H9 (cell line): Measurements from ENCODE around the gene RETSAT. TPM values are rescaled to one million over a fixed set of nuclear protein-coding genes. Genes with fewer than 3 reads are reported as not detected.
A peak's percentile ranks its signal among the peaks of the same experiment; 100 is the strongest.

ENCODE experiments used
- DNase-seq: peaks from one replicate; pipeline ENCODE4 v3.0.0-alpha.2; 2017
- H2AFZ ChIP-seq: one replicate; pipeline ENCODE4 v1.6.1; 2013; ENCODE audit warnings: mild to moderate bottlenecking, low read length, control low read depth, moderate library complexity
- H2AK5ac ChIP-seq: 2 replicates; pipeline ENCODE4 v1.6.1; 2013; ENCODE audit warnings: low read length, control low read depth, mixed read lengths; ENCODE audit not compliant: insufficient read length
- H2BK120ac ChIP-seq: one replicate; pipeline ENCODE4 v1.6.1; 2013; ENCODE audit warnings: low read depth, mild to moderate bottlenecking, low read length, control low read depth, inconsistent platforms; ENCODE audit not compliant: poor library complexity, severe bottlenecking
- H2BK12ac ChIP-seq: 2 replicates; pipeline ENCODE4 v1.6.1; 2013; ENCODE audit warnings: low read length, control low read depth, mixed read lengths, low read depth; ENCODE audit not compliant: insufficient read length
- H2BK15ac ChIP-seq: 2 replicates; pipeline ENCODE4 v1.6.1; 2013; ENCODE audit warnings: low read depth, low read length, control low read depth
- H2BK20ac ChIP-seq: one replicate; pipeline ENCODE4 v1.6.1; 2013; ENCODE audit warnings: low read depth, mild to moderate bottlenecking, low read length, control low read depth, inconsistent platforms; ENCODE audit not compliant: poor library complexity, severe bottlenecking
- H2BK5ac ChIP-seq: 2 replicates; pipeline ENCODE4 v1.6.1; 2013; ENCODE audit warnings: low read length, control low read depth, mixed read lengths; ENCODE audit not compliant: insufficient read length
- H3K14ac ChIP-seq: 2 replicates; pipeline ENCODE4 v1.6.1; 2013; ENCODE audit warnings: low read length, control low read depth; ENCODE audit not compliant: insufficient read depth
- H3K18ac ChIP-seq: 2 replicates; pipeline ENCODE4 v1.6.1; 2013; ENCODE audit warnings: low read depth, mild to moderate bottlenecking, mixed read lengths, low read length, control low read depth; ENCODE audit not compliant: insufficient read length
- H3K23ac ChIP-seq: 2 replicates; pipeline ENCODE4 v1.6.1; 2013; ENCODE audit warnings: low read length, control low read depth, mixed read lengths, low read depth; ENCODE audit not compliant: insufficient read length
- H3K23me2 ChIP-seq: 2 replicates; pipeline ENCODE4 v1.6.1; 2013; ENCODE audit warnings: low read depth, mild to moderate bottlenecking, mixed read lengths, low read length, control low read depth; ENCODE audit not compliant: insufficient read length, poor library complexity, severe bottlenecking
- H3K27ac ChIP-seq: 2 replicates; pipeline ENCODE4 v1.5.1; 2013; ENCODE audit warnings: low read length, control low read depth, mixed read lengths, low read depth; ENCODE audit not compliant: insufficient read length
- H3K27me3 ChIP-seq: 2 replicates; pipeline ENCODE4 v1.6.1; 2013; ENCODE audit warnings: low read length, control low read depth, inconsistent platforms; ENCODE audit not compliant: insufficient read depth
- H3K4ac ChIP-seq: 2 replicates; pipeline ENCODE4 v1.6.1; 2013; ENCODE audit warnings: low read depth, mild to moderate bottlenecking, control low read depth, inconsistent platforms, low read length, moderate library complexity
- H3K4me1 ChIP-seq: 2 replicates; pipeline ENCODE4 v1.6.1; 2013; ENCODE audit warnings: low read length, control low read depth, inconsistent platforms; ENCODE audit not compliant: insufficient read depth
- H3K4me2 ChIP-seq: 2 replicates; pipeline ENCODE4 v1.6.1; 2013; ENCODE audit warnings: low read length, control low read depth, mixed read lengths; ENCODE audit not compliant: insufficient read length, insufficient read depth
- H3K56ac ChIP-seq: 2 replicates; pipeline ENCODE4 v1.6.1; 2013; ENCODE audit warnings: low read depth, mild to moderate bottlenecking, mixed read lengths, low read length, control low read depth; ENCODE audit not compliant: insufficient read length
- H3K79me1 ChIP-seq: 2 replicates; pipeline ENCODE4 v1.6.1; 2013; ENCODE audit warnings: low read depth, mild to moderate bottlenecking, moderate library complexity, low read length, control low read depth, inconsistent platforms; ENCODE audit not compliant: insufficient read depth, poor library complexity, severe bottlenecking
- H3K79me2 ChIP-seq: 2 replicates; pipeline ENCODE4 v1.6.1; 2013; ENCODE audit warnings: low read length, control low read depth, inconsistent platforms; ENCODE audit not compliant: insufficient read depth
- H3K9ac ChIP-seq: 2 replicates; pipeline ENCODE4 v1.6.1; 2013; ENCODE audit warnings: low read length, control low read depth, mixed read lengths; ENCODE audit not compliant: insufficient read length; ENCODE audit errors: extremely low read depth
- H3K9me3 ChIP-seq: one replicate; pipeline ENCODE4 v1.6.1; 2013; ENCODE audit warnings: low read depth, low read length, inconsistent platforms; ENCODE audit not compliant: control insufficient read depth
- H3T11ph ChIP-seq: one replicate; pipeline ENCODE4 v1.6.1; 2013; ENCODE audit warnings: mild to moderate bottlenecking, low read length, control low read depth, inconsistent platforms
- H4K20me1 ChIP-seq: one replicate; pipeline ENCODE4 v1.6.1; 2013; ENCODE audit not compliant: control insufficient read depth, insufficient read length, insufficient read depth
- H4K5ac ChIP-seq: 2 replicates; pipeline ENCODE4 v1.6.1; 2013; ENCODE audit warnings: low read depth, mild to moderate bottlenecking, mixed read lengths, low read length, control low read depth; ENCODE audit not compliant: insufficient read length
- H4K8ac ChIP-seq: replicated peaks from 2 replicates; pipeline ENCODE4 v1.6.1; 2013; ENCODE audit warnings: low read length, control low read depth, mixed read lengths, low read depth; ENCODE audit not compliant: insufficient read length
- H4K91ac ChIP-seq: 2 replicates; pipeline ENCODE4 v1.6.1; 2013; ENCODE audit warnings: low read depth, mild to moderate bottlenecking, moderate library complexity, mixed read lengths, low read length, control low read depth; ENCODE audit not compliant: insufficient read length
- H3K27ac Mint-ChIP-seq, 3 experiments: 2 replicates in 2 of 3; 3 replicates in 1 of 3; pipeline ENCODE4 v1.8.0; 2020 to 2021; ENCODE audit warnings: mixed read lengths in 3 of 3, mild to moderate bottlenecking in 1 of 3, moderate library complexity in 1 of 3
- H3K27me3 Mint-ChIP-seq: 2 replicates; pipeline ENCODE4 v1.8.0; 2021; ENCODE audit warnings: low read depth, mild to moderate bottlenecking, moderate library complexity, mixed read lengths
- H3K36me3 Mint-ChIP-seq, 3 experiments: 2 replicates in 2 of 3; 3 replicates in 1 of 3; pipeline ENCODE4 v1.8.0; 2020 to 2021; ENCODE audit warnings: low read depth in 3 of 3, mixed read lengths in 3 of 3; ENCODE audit not compliant: insufficient read depth in 1 of 3
- H3K4me1 Mint-ChIP-seq, 2 experiments: 2 replicates each; pipeline ENCODE4 v1.8.0; 2020; ENCODE audit warnings: mixed read lengths in 2 of 2
- H3K4me3 Mint-ChIP-seq, 2 experiments: 2 replicates in 1 of 2; 3 replicates in 1 of 2; pipeline ENCODE4 v1.8.0; 2020 to 2021; ENCODE audit warnings: mild to moderate bottlenecking in 2 of 2, mixed read lengths in 2 of 2, moderate library complexity in 1 of 2
- H3K9me3 Mint-ChIP-seq, 2 experiments: 2 replicates in 1 of 2; 3 replicates in 1 of 2; pipeline ENCODE4 v1.8.0; 2020; ENCODE audit warnings: mild to moderate bottlenecking in 2 of 2, mixed read lengths in 2 of 2, moderate library complexity in 1 of 2
- CTCF ChIP-seq: fragments of 200-600 bp; sonication (generic); conservative IDR thresholded peaks from 3 replicates; pipeline ENCODE4 v1.8.0; 2021; ENCODE audit warnings: antibody characterized with exemption, mild to moderate bottlenecking
- WGBS: extraction: QIAGEN DNeasy Blood & Tissue Kit; methylation state at CpG from one replicate; pipeline ENCODE4 v1.1.7; 2013; ENCODE audit warnings: missing lambda C conversion rate, low lambda C conversion rate, mixed read lengths; ENCODE audit not compliant: insufficient read length; ENCODE audit errors: extremely low coverage; 5-methylcytosine and 5-hydroxymethylcytosine counted together
- total RNA-seq: library from RNA; stranded (reverse); gene quantifications from 2 replicates; pipeline ENCODE4 v1.2.1, GENCODE V29; 2021

RETSAT gene
- total RNA-seq, 1 experiment from 2014 or later: 16.7 TPM

- Mint-ChIP-seq H3K9me3 (no peaks in the 10 kb centered on the region), H3K4me1 (peaks cover 15 to 17% of the 10 kb centered on the region in 2 experiments), H3K4me3 (no peak overlapping the region), H3K27ac (0 out of 7 replicates have a peak overlapping the region, but pooled peaks of 1 of the 3 experiments have one; percentile 67), H3K27me3 (no peaks in the 10 kb centered on the region), H3K36me3 (peaks cover 4 to 16% (median 10%) of the 10 kb centered on the region in 3 experiments)
- H3K79me2 ChIP-seq: no peaks in the 10 kb centered on the region
- H3T11ph ChIP-seq: no peak overlapping the region
- no peak overlapping the region for H2BK5ac ChIP-seq
- H3K4me1 ChIP-seq: no peaks in the 10 kb centered on the region
- no peak overlapping the region for H2BK120ac ChIP-seq
- no peak overlapping the region for H3K9ac ChIP-seq
- H3K4me2 ChIP-seq: no peak overlapping the region
- H2BK20ac ChIP-seq: no peak overlapping the region
- H3K14ac ChIP-seq: no peak overlapping the region; the same call in 1 of the 2 replicates
- no peak overlapping the region for H2AFZ ChIP-seq
- no peak overlapping the region for H3K56ac ChIP-seq
- H4K20me1 ChIP-seq: no peaks in the 10 kb centered on the region
- DNase-seq: no peak
- H3K27ac ChIP-seq: no peak overlapping the region
- H3K23me2 ChIP-seq: no peaks in the 10 kb centered on the region
- H3K4ac ChIP-seq: no peak overlapping the region
- no peak overlapping the region for H4K91ac ChIP-seq
- no peak overlapping the region for H2BK12ac ChIP-seq
- no peak overlapping the region for H3K18ac ChIP-seq
- no peak for TF ChIP-seq CTCF
- no peak overlapping the region for H2AK5ac ChIP-seq
- no CpG with 5 or more reads among the region's 6 CpGs for WGBS
- no peaks in the 10 kb centered on the region for H3K9me3 ChIP-seq
- no peak overlapping the region for H2BK15ac ChIP-seq
- no peak overlapping the region for H4K8ac ChIP-seq
- H3K23ac ChIP-seq: no peak overlapping the region
- no peak overlapping the region for H4K5ac ChIP-seq
- no peaks in the 10 kb centered on the region for H3K79me1 ChIP-seq
- no peaks in the 10 kb centered on the region for H3K27me3 ChIP-seq
These were observed 40.6 kb upstream of the RETSAT start for GRCh38 chr2:85394976-85395375.
